B cell (primary cell): ENCODE measurements around the gene MAPKAP1. TPM values are rescaled to one million over a fixed set of nuclear protein-coding genes. Genes with fewer than 3 reads are reported as not detected.

Experiments used
- ATAC-seq: fragments of 200-7000 bp; cut with Tn5 transposase; one replicate; pipeline ENCODE4 v1.10.0; 2021; ENCODE audit warnings: low read depth, mild to moderate bottlenecking, moderate number of reproducible peaks, moderate library complexity
- CTCF ChIA-PET: fragments of 350-600 bp; sonication (Branson Sonifier 250); formaldehyde crosslinking; loops from one replicate; lab custom pipeline; 2021; ENCODE audit warnings: antibody characterized with exemption, inconsistent platforms; lab: Charles Lee
- POLR2A ChIA-PET: fragments of 350-600 bp; sonication (Branson Sonifier 250); formaldehyde crosslinking; loops from one replicate; lab custom pipeline; 2021; ENCODE audit warnings: antibody characterized with exemption; lab: Charles Lee
- DNase-seq: peaks from one replicate; pipeline ENCODE4 v3.0.0; 2013
- H2AFZ ChIP-seq: 2 replicates; pipeline ENCODE4 v1.6.1; 2012; ENCODE audit warnings: mild to moderate bottlenecking, low read depth, low read length; ENCODE audit not compliant: insufficient read depth, poor library complexity, severe bottlenecking
- H3K27ac ChIP-seq, 2 donors: 1 replicate in 1 of 2; 2 replicates in 1 of 2; pipeline ENCODE4 v1.5.1; 2012 to 2013; ENCODE audit warnings: low read length in 2 of 2, mild to moderate bottlenecking in 2 of 2, moderate library complexity in 1 of 2
- H3K27me3 ChIP-seq, 4 experiments: fragments of 200-600 bp in 1 of 4; sonication (generic) in 1 of 4; replicated peaks in 1 of 4; 1 replicate in 2 of 4; 2 replicates in 2 of 4; pipeline versions ENCODE4 v1.6.1 to v1.7.0; 2013 to 2016; ENCODE audit warnings: low read length in 3 of 4, mild to moderate bottlenecking in 2 of 4, mixed read lengths in 1 of 4, moderate library complexity in 1 of 4; ENCODE audit not compliant: insufficient read depth in 4 of 4, control insufficient read depth in 3 of 4; ENCODE audit errors: control extremely low read depth in 1 of 4
- H3K36me3 ChIP-seq, 2 experiments: replicated peaks in 1 of 2; 1 replicate in 1 of 2; 2 replicates in 1 of 2; pipeline versions ENCODE4 v1.6.1 to v1.7.1; 2013; ENCODE audit warnings: low read length in 1 of 2; ENCODE audit not compliant: insufficient read depth in 2 of 2, control insufficient read depth in 1 of 2; ENCODE audit errors: control extremely low read depth in 1 of 2, extremely low read depth in 1 of 2
- H3K4me1 ChIP-seq, 2 donors: fragments of 200-600 bp in 1 of 2; sonication (generic) in 1 of 2; 1 replicate in 1 of 2; 2 replicates in 1 of 2; pipeline versions ENCODE4 v1.5.1 to v1.6.1; 2013 to 2017; ENCODE audit warnings: low read length in 2 of 2; ENCODE audit not compliant: control insufficient read depth in 2 of 2, insufficient read depth in 2 of 2
- H3K4me2 ChIP-seq: replicated peaks from 2 replicates; pipeline ENCODE3; 2012; ENCODE audit warnings: mild to moderate bottlenecking, low read depth, low read length; ENCODE audit not compliant: poor library complexity, severe bottlenecking
- H3K4me3 ChIP-seq, 5 experiments: fragments of 200-600 bp in 1 of 5; sonication (generic) in 1 of 5; 1 replicate in 3 of 5; 2 replicates in 2 of 5; pipeline versions ENCODE4 v1.5.1 to v1.7.0; 2011 to 2016; ENCODE audit warnings: low read length in 4 of 5, mild to moderate bottlenecking in 4 of 5, low read depth in 2 of 5, control low read depth in 1 of 5, moderate library complexity in 1 of 5; ENCODE audit not compliant: insufficient read depth in 1 of 5; ENCODE audit errors: control extremely low read depth in 1 of 5, extremely low read depth in 1 of 5
- H3K79me2 ChIP-seq: fragments of 200-600 bp; sonication (generic); one replicate; pipeline ENCODE4 v1.6.0; 2016; ENCODE audit warnings: low read length; ENCODE audit not compliant: control insufficient read depth, insufficient read depth
- H3K9ac ChIP-seq: fragments of 200-600 bp; sonication (generic); 2 replicates; pipeline ENCODE4 v1.6.1; 2017; ENCODE audit warnings: mild to moderate bottlenecking, low read length, moderate library complexity
- H3K9me3 ChIP-seq, 3 donors: one replicate each; pipeline versions ENCODE4 v1.6.1 to v1.7.1; 2013; ENCODE audit warnings: low read length in 2 of 3; ENCODE audit not compliant: control insufficient read depth in 2 of 3, insufficient read depth in 1 of 3; ENCODE audit errors: control extremely low read depth in 1 of 3
- H4K20me1 ChIP-seq: 2 replicates; pipeline ENCODE4 v1.6.0; 2012; ENCODE audit warnings: mild to moderate bottlenecking, low read length; ENCODE audit not compliant: insufficient read depth, control insufficient read depth, poor library complexity, severe bottlenecking
- H3K27ac Mint-ChIP-seq: one replicate; pipeline ENCODE4 v1.8.0; 2021; ENCODE audit warnings: mixed read lengths
- H3K27me3 Mint-ChIP-seq: one replicate; pipeline ENCODE4 v1.8.0; 2021; ENCODE audit warnings: mixed read lengths
- H3K4me1 Mint-ChIP-seq: one replicate; pipeline ENCODE4 v1.8.0; 2021; ENCODE audit warnings: mixed read lengths
- H3K4me3 Mint-ChIP-seq: one replicate; pipeline ENCODE4 v1.8.0; 2021; ENCODE audit warnings: mixed read lengths
- H3K9me3 Mint-ChIP-seq: one replicate; pipeline ENCODE4 v1.8.0; 2022; ENCODE audit warnings: mixed read lengths; ENCODE audit not compliant: insufficient read depth
- EZH2 ChIP-seq: IDR thresholded peaks from 2 replicates; pipeline ENCODE4 v1.6.1; 2012; ENCODE audit warnings: borderline replicate concordance, low read depth, mild to moderate bottlenecking, moderate library complexity, low read length; ENCODE audit not compliant: insufficient read depth, poor library complexity, severe bottlenecking
- WGBS: methylation state at CpG from one replicate; pipeline ENCODE4 v1.1.5; 2013; ENCODE audit warnings: missing lambda C conversion rate; ENCODE audit not compliant: insufficient coverage; 5-methylcytosine and 5-hydroxymethylcytosine counted together
- intact Hi-C: fragments of 100-400 bp; cut with micrococcal nuclease; formaldehyde crosslinking; loops from one replicate; pipeline ENCODE4 v1.10.0; 2022
- polyA plus RNA-seq: library from polyadenylated mRNA; depleted of rRNA; stranded (reverse); fragments of >200 nt; gene quantifications from 2 replicates; pipeline ENCODE4 v1.2.3, GENCODE V29; 2012
- total RNA-seq, 2 donors: library from RNA; stranded (reverse); fragments of 120-200 nt in 1 of 2; gene quantifications; 1 replicate in 1 of 2; 2 replicates in 1 of 2; pipeline versions ENCODE4 v1.2.3 to v1.2.4, GENCODE V29; 2013 to 2022
- TF ChIP-seq, protein P1 (sequence below): fragments of 200-600 bp; IDR thresholded peaks from one replicate; pipeline ENCODE4 v1.8.0; 2022; ENCODE audit warnings: antibody characterized with exemption, mild to moderate bottlenecking

Gene MAPKAP1
- total and polyA plus RNA-seq, 2 donors (not counting 1 experiment from before 2014, with no cell fraction given) = 51.6 to 62.4 TPM

DNA sequence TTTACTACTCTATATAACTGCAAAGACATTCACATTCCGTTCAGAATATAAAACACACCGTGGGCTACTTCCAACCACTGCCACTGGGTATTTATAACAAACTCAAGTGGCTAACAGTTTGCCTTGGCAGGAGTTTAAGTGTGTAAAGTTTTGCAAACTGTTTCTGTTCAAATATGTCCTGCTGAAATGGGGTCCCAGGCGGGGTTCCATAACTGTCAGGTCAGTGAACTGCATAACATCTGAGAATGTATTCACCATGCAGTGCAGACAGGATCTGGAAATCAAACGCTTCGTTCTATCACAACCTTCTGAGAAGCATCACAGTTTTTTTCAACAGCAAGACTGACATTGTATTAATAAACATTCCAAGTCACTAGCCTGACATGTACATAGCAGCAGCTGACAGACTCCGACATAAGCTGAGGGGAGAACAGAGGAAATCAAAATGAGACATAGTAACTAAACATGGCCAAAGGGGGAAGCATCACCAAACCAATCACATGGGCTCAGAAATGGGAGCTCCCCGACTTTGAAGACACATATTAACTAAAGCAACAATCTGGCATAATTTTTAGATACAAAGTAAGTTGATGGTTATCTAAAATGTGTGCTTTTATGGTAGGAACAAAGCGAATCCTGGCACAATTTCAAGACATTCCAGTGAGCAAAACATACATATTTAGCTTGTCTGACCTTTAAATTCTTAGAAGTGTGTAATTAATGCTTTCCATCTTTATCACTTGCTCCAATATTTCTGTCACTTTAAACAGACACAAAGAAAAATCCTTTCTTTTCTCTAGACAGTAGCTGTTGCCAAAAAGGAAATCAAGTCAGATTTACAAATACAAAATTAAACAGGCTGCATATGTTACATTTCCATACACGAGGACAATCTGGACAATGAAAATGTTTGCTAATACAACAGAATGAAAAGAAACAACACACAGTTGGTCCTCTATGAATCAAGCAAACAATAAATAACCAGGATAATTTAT, 156.8 kb downstream of the MAPKAP1 start:
- 96% methylated on average over 4 of the region's 9 CpGs for WGBS
- no peaks in the 10 kb centered on the region for H3K4me1 Mint-ChIP-seq
- Histone ChIP-seq H3K36me3 (peaks cover 0 to 5% of the 10 kb centered on the region in 2 experiments), H3K4me2 (no peak overlapping the region), H3K9ac (no peak overlapping the region), H3K27ac (no peak overlapping the region), H3K79me2 (peaks cover 15% of the 10 kb centered on the region), H3K9me3 (no peaks in the 10 kb centered on the region), H2AFZ (no peak overlapping the region), H3K4me3 (no peak overlapping the region), H3K4me1 (no peaks in the 10 kb centered on the region), H3K27me3 (no peaks in the 10 kb centered on the region), H4K20me1 (no peaks in the 10 kb centered on the region)
- no peak for DNase-seq
- no peak overlapping the region for H3K27ac Mint-ChIP-seq
- no peaks in the 10 kb centered on the region for H3K27me3 Mint-ChIP-seq
- TF ChIP-seq EZH2 = no peak
- TF ChIP-seq, protein P1, sequence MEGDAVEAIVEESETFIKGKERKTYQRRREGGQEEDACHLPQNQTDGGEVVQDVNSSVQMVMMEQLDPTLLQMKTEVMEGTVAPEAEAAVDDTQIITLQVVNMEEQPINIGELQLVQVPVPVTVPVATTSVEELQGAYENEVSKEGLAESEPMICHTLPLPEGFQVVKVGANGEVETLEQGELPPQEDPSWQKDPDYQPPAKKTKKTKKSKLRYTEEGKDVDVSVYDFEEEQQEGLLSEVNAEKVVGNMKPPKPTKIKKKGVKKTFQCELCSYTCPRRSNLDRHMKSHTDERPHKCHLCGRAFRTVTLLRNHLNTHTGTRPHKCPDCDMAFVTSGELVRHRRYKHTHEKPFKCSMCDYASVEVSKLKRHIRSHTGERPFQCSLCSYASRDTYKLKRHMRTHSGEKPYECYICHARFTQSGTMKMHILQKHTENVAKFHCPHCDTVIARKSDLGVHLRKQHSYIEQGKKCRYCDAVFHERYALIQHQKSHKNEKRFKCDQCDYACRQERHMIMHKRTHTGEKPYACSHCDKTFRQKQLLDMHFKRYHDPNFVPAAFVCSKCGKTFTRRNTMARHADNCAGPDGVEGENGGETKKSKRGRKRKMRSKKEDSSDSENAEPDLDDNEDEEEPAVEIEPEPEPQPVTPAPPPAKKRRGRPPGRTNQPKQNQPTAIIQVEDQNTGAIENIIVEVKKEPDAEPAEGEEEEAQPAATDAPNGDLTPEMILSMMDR = no peak
- CTCF ChIA-PET = interaction anchor here (0.6 to 4.1 kb wide), 5 partner anchors 8 to 50 kb away, joined by 3 to 16 read pairs (median 3); no protein-coding TSS in a partner anchor
- ATAC-seq = no peak
- no peak overlapping the region for H3K4me3 Mint-ChIP-seq
- POLR2A ChIA-PET = no interaction called here
- H3K9me3 Mint-ChIP-seq = no peaks in the 10 kb centered on the region
- intact Hi-C loops = loop anchor here (10.0 kb wide), 1 partner anchor 945 kb away; no protein-coding TSS in a partner anchor

DNA sequence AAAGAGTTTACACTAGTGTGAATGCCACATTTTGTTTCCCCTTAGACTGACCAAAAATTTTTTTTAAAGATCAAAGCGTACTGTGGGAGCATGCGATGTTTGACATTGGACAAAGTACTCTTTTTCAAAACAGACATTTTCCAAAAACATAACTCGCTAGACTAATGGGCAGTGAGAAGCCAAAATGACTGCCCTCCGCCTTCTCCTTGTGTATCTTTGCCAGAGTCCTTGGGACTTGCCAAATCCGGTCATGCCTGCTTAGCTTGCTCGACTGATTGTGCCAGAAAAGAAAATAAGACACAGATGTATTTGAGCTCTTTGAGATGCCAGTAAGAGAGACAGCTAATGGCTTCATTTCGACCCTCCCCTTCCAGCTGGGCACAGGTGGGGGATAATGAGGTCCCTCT, 157.5 kb downstream of the MAPKAP1 start:
- CTCF ChIA-PET = interaction anchor here (0.6 to 4.1 kb wide), 3 partner anchors 9 to 51 kb away, joined by 3 to 16 read pairs (median 3); no protein-coding TSS in a partner anchor
- Mint-ChIP-seq H3K27me3 (no peaks in the 10 kb centered on the region), H3K4me1 (no peaks in the 10 kb centered on the region), H3K4me3 (no peak overlapping the region), H3K27ac (no peak overlapping the region), H3K9me3 (no peaks in the 10 kb centered on the region)
- Histone ChIP-seq H4K20me1 (no peaks in the 10 kb centered on the region), H2AFZ (no peak overlapping the region), H3K36me3 (peaks cover 0 to 5% of the 10 kb centered on the region in 2 experiments), H3K27ac (no peak overlapping the region), H3K9me3 (no peaks in the 10 kb centered on the region), H3K79me2 (peaks cover 15% of the 10 kb centered on the region), H3K9ac (no peak overlapping the region), H3K4me2 (no peak overlapping the region), H3K4me1 (no peaks in the 10 kb centered on the region), H3K27me3 (no peaks in the 10 kb centered on the region), H3K4me3 (no peak overlapping the region)
- TF ChIP-seq, protein P1 = no peak
- intact Hi-C loops = no loop called here
- DNase-seq (no peak), ATAC-seq (no peak)
- POLR2A ChIA-PET = no interaction called here
- 98% methylated on average over 5 of the region's 7 CpGs for WGBS
